HEK293 (cell line): Measurements from ENCODE around the gene LDLR.

Experiments used
- CTCF ChIA-PET: fragments of 350-600 bp; formaldehyde crosslinking; extraction: SDS; loops from one replicate; lab custom pipeline; 2021; ENCODE audit warnings: antibody characterized with exemption; lab: Yijun Ruan, JAX
- POLR2A ChIA-PET: fragments of 300-600 bp; formaldehyde crosslinking; extraction: SDS; loops from one replicate; lab custom pipeline; 2020; ENCODE audit warnings: antibody characterized with exemption, inconsistent platforms; lab: Yijun Ruan, JAX
- H3K27ac ChIP-seq: fragments of 200-500 bp; sonication (Bioruptor generic); 2 replicates; pipeline ENCODE4 v1.5.1; 2014; ENCODE audit warnings: low read depth, low read length, control low read depth, inconsistent platforms; ENCODE audit errors: extremely low read depth
- H3K36me3 ChIP-seq, 2 experiments: fragments of 200-500 bp in 1 of 2; sonication (Bioruptor generic) in 1 of 2; 1 replicate in 1 of 2; 2 replicates in 1 of 2; pipeline ENCODE4 v1.5.1; 2014 to 2017; ENCODE audit warnings: inconsistent platforms in 2 of 2, low read length in 2 of 2; ENCODE audit not compliant: control insufficient read depth in 2 of 2, insufficient read depth in 1 of 2
- H3K4me1 ChIP-seq: fragments of 200-500 bp; sonication (Bioruptor generic); 2 replicates; pipeline ENCODE4 v1.5.1; 2014; ENCODE audit warnings: mild to moderate bottlenecking, low read length, inconsistent platforms; ENCODE audit not compliant: control insufficient read depth, insufficient read depth
- H3K4me3 ChIP-seq: 2 replicates; pipeline ENCODE4 v1.5.1; 2011; ENCODE audit warnings: low read depth, mild to moderate bottlenecking, control low read depth, low read length, moderate library complexity
- H3K9me3 ChIP-seq: fragments of 200-500 bp; sonication (Bioruptor generic); 2 replicates; pipeline ENCODE4 v1.5.1; 2014; ENCODE audit warnings: low read depth, low read length, inconsistent platforms; ENCODE audit not compliant: control insufficient read depth, insufficient read depth
- KLF9 ChIP-seq: fragments of 450-650 bp; formaldehyde crosslinking; IDR thresholded peaks from 2 replicates; pipeline ENCODE4 v1.5.1; 2016; ENCODE audit warnings: missing biosample characterization, missing genetic modification characterization, low read depth
- PBX3 ChIP-seq: sonication (generic); formaldehyde crosslinking; IDR thresholded peaks from 2 replicates; pipeline ENCODE4 v1.8.1; 2022; ENCODE audit warnings: mild to moderate bottlenecking, moderate library complexity, missing genetic modification reagents
- SETDB1 ChIP-seq: IDR thresholded peaks from one replicate; pipeline ENCODE4 v1.6.1; 2017; ENCODE audit warnings: mild to moderate bottlenecking, low read length, moderate library complexity, mixed read lengths; ENCODE audit not compliant: insufficient read length
- ZBTB1 ChIP-seq: fragments of 450-650 bp; formaldehyde crosslinking; IDR thresholded peaks from 2 replicates; pipeline ENCODE4 v1.5.1; 2016; ENCODE audit warnings: missing biosample characterization, missing genetic modification characterization
- ZBTB10 ChIP-seq: fragments of 450-650 bp; formaldehyde crosslinking; IDR thresholded peaks from 2 replicates; pipeline ENCODE4 v1.5.1; 2016; ENCODE audit warnings: missing biosample characterization, missing genetic modification characterization
- ZBTB8A ChIP-seq: fragments of 450-650 bp; formaldehyde crosslinking; IDR thresholded peaks from 2 replicates; pipeline ENCODE4 v1.5.1; 2016; ENCODE audit warnings: missing biosample characterization, missing genetic modification characterization
- ZNF132 ChIP-seq: fragments of 450-650 bp; formaldehyde crosslinking; IDR thresholded peaks from 2 replicates; pipeline ENCODE4 v1.5.1; 2017; ENCODE audit warnings: missing biosample characterization, missing genetic modification characterization, borderline replicate concordance
- ZNF175 ChIP-seq: fragments of 450-650 bp; formaldehyde crosslinking; IDR thresholded peaks from 2 replicates; pipeline ENCODE4 v1.5.1; 2016; ENCODE audit warnings: missing biosample characterization, missing genetic modification characterization
- ZNF211 ChIP-seq: fragments of 450-650 bp; formaldehyde crosslinking; IDR thresholded peaks from 2 replicates; pipeline ENCODE4 v1.5.1; 2016; ENCODE audit warnings: low read depth, missing biosample characterization, missing genetic modification characterization
- ZNF24 ChIP-seq: fragments of 450-650 bp; formaldehyde crosslinking; IDR thresholded peaks from 2 replicates; pipeline ENCODE4 v1.5.1; 2016; ENCODE audit warnings: missing biosample characterization, missing genetic modification characterization
- ZNF292 ChIP-seq: fragments of 450-650 bp; formaldehyde crosslinking; IDR thresholded peaks from 2 replicates; pipeline ENCODE4 v1.5.1; 2016; ENCODE audit warnings: low read depth, missing biosample characterization, missing genetic modification characterization, borderline replicate concordance
- ZNF362 ChIP-seq: fragments of 450-650 bp; formaldehyde crosslinking; IDR thresholded peaks from 2 replicates; pipeline ENCODE4 v1.5.1; 2016; ENCODE audit warnings: missing biosample characterization, missing genetic modification characterization
- ZNF37A ChIP-seq: fragments of 450-650 bp; IDR thresholded peaks from 2 replicates; pipeline ENCODE4 v1.5.1; 2018; ENCODE audit warnings: missing biosample characterization, missing genetic modification characterization
- ZNF473 ChIP-seq: fragments of 450-650 bp; formaldehyde crosslinking; IDR thresholded peaks from 2 replicates; pipeline ENCODE4 v1.5.1; 2017; ENCODE audit warnings: missing biosample characterization, missing genetic modification characterization
- ZNF48 ChIP-seq: fragments of 450-650 bp; formaldehyde crosslinking; IDR thresholded peaks from 2 replicates; pipeline ENCODE4 v1.5.1; 2016; ENCODE audit warnings: missing biosample characterization, missing genetic modification characterization
- ZNF488 ChIP-seq: fragments of 450-650 bp; formaldehyde crosslinking; IDR thresholded peaks from 2 replicates; pipeline ENCODE4 v1.5.1; 2016; ENCODE audit warnings: missing biosample characterization, missing genetic modification characterization
- ZNF530 ChIP-seq: fragments of 450-650 bp; formaldehyde crosslinking; IDR thresholded peaks from 2 replicates; pipeline ENCODE4 v1.5.1; 2016; ENCODE audit warnings: low read depth, missing biosample characterization, missing genetic modification characterization
- ZNF561 ChIP-seq: fragments of 450-650 bp; IDR thresholded peaks from 2 replicates; pipeline ENCODE4 v1.5.1; 2018; ENCODE audit warnings: missing biosample characterization, missing genetic modification characterization, borderline replicate concordance
- ZNF707 ChIP-seq: fragments of 450-650 bp; formaldehyde crosslinking; IDR thresholded peaks from 2 replicates; pipeline ENCODE4 v1.5.1; 2016; ENCODE audit warnings: missing biosample characterization, missing genetic modification characterization
- ZNF747 ChIP-seq: fragments of 450-650 bp; formaldehyde crosslinking; IDR thresholded peaks from 2 replicates; pipeline ENCODE4 v1.5.1; 2016; ENCODE audit warnings: missing biosample characterization, missing genetic modification characterization

The LDLR gene

GRCh38 chr19:11066326-11066725, 22.9 kb upstream of the LDLR start:
- CTCF ChIA-PET: interaction anchor here (0.6 kb wide), 1 partner anchor 43 kb away, joined by 3 read pairs; no protein-coding TSS in a partner anchor
- peaks cover 8 to 38% of the 10 kb centered on the region in 2 experiments; a peak in 2 of 3 replicates for H3K36me3 ChIP-seq
- POLR2A ChIA-PET: no interaction called here

DNA sequence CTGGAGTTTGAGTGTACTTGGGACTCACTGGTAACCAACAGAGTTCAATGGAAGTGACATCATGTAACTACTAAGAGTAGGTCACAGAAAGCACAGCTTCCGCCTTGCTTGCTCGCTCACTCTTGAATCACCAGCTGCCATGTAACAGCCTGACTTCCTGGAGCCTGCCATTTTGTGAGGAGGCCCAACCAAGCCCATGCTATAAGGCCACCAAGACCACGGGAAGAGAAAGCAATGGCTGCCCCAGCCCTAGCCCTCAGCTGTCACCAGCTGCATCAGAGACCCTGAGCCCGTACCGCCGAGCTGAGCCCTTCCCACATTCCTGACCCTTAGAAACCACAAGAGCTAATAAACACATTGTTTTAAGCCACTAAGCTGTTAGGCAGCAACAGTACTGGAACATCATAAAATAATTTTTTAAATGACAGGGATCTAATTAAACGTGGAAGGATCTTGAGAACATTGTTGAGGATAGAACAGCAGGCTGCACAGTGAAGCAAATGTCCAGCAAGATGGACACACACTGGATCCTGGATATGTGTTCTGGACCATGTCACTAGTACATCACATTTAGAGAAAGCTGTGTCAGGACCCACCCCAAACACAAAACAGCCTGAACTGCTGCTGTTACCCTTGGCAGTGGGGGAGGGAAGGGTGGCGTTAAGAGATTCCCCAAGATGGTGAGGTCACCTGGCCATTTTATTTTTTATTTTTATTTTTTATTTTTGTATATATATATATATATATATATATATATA, 21.7 kb upstream of the LDLR start:
- no peak overlapping the region for H3K4me3 ChIP-seq
- H3K27ac ChIP-seq: no peak overlapping the region
- H3K36me3 ChIP-seq: peaks cover 8 to 27% of the 10 kb centered on the region in 2 experiments; a peak in 2 of 3 replicates
- H3K4me1 ChIP-seq: no peaks in the 10 kb centered on the region
- TF ChIP-seq ZNF488 (tag by site-specific recombination) (no peak), ZNF211 (tag by site-specific recombination) (no peak), ZNF37A (tag by site-specific recombination) (no peak), PBX3 (CRISPR knock-in tag) (no peak), ZNF132 (tag by site-specific recombination) (no peak), SETDB1 (peak; percentile 50), ZNF530 (no peak)
- TF ChIP-seq, all 188 proteins: peak for 1
- CTCF ChIA-PET: interaction anchor here (1.1 to 1.2 kb wide), 2 partner anchors 32 to 59 kb away, joined by 3 to 6 read pairs; no protein-coding TSS in a partner anchor
- no peaks in the 10 kb centered on the region for H3K9me3 ChIP-seq
- POLR2A ChIA-PET: interaction anchor here (0.6 to 0.8 kb wide), 2 partner anchors 20 to 120 kb away, joined by 3 read pairs; no protein-coding TSS in a partner anchor

More at GRCh38 chr19:11066326-11066725, 22.9 kb upstream of the LDLR start:
- TF ChIP-seq KLF9: no peak
- TF ChIP-seq ZNF747 (tag by site-specific recombination): no peak
- no peak for TF ChIP-seq ZNF362 (tag by site-specific recombination)
- TF ChIP-seq ZNF473 (tag by site-specific recombination): no peak
- TF ChIP-seq ZBTB1: no peak
- TF ChIP-seq ZNF707: no peak
- TF ChIP-seq ZBTB8A (tag by site-specific recombination): no peak
- no peak for TF ChIP-seq ZNF292 (tag by site-specific recombination)
- no peak for TF ChIP-seq ZBTB10 (tag by site-specific recombination)
- TF ChIP-seq PBX3 (CRISPR knock-in tag): no peak
- no peak for TF ChIP-seq ZNF561 (tag by site-specific recombination)
- TF ChIP-seq ZNF175: no peak
- no peak for TF ChIP-seq ZNF24 (tag by site-specific recombination)
- no peak for TF ChIP-seq ZNF48
- Histone ChIP-seq H3K4me3 (no peak overlapping the region), H3K9me3 (no peaks in the 10 kb centered on the region), H3K4me1 (no peaks in the 10 kb centered on the region), H3K27ac (no peak overlapping the region)
